DOHH2 (cell line): ENCODE data around the gene RPS6KA2.

Experiments used
- H3F3A ChIP-seq: fragments of 200-600 bp; sonication (generic), shearing (Covaris generic); 2 replicates; pipeline ENCODE4 v1.6.0; 2016; ENCODE audit warnings: antibody characterized with exemption, mild to moderate bottlenecking; ENCODE audit not compliant: control insufficient read depth, insufficient read depth
- H3K27ac ChIP-seq: fragments of 200-600 bp; sonication (generic); 2 replicates; pipeline ENCODE4 v1.5.1; 2014; ENCODE audit warnings: low read depth, mild to moderate bottlenecking, low read length, moderate library complexity
- H3K27me3 ChIP-seq: fragments of 200-600 bp; sonication (generic); 2 replicates; pipeline ENCODE4 v1.6.1; 2014; ENCODE audit warnings: mild to moderate bottlenecking, low read length, mixed read lengths; ENCODE audit not compliant: control insufficient read depth
- H3K36me3 ChIP-seq: fragments of 200-600 bp; sonication (generic); 2 replicates; pipeline ENCODE4 v1.6.1; 2014; ENCODE audit warnings: mild to moderate bottlenecking, low read length, moderate library complexity, mixed read lengths; ENCODE audit not compliant: control insufficient read depth
- H3K4me1 ChIP-seq: fragments of 200-600 bp; sonication (generic); 2 replicates; pipeline ENCODE4 v1.6.1; 2014; ENCODE audit warnings: mild to moderate bottlenecking, low read length, mixed read lengths; ENCODE audit not compliant: control insufficient read depth
- H3K4me2 ChIP-seq: fragments of 200-600 bp; sonication (generic); 2 replicates; pipeline ENCODE4 v1.6.0; 2014; ENCODE audit warnings: mild to moderate bottlenecking, low read length, moderate library complexity
- H3K4me3 ChIP-seq: fragments of 200-600 bp; sonication (generic); 2 replicates; pipeline ENCODE4 v1.5.1; 2014; ENCODE audit warnings: mild to moderate bottlenecking, low read length, mixed read lengths
- H3K79me2 ChIP-seq: fragments of 200-600 bp; sonication (generic); 2 replicates; pipeline ENCODE4 v1.6.1; 2014; ENCODE audit warnings: mild to moderate bottlenecking, low read length, mixed read lengths; ENCODE audit not compliant: control insufficient read depth
- H3K9me2 ChIP-seq: fragments of 200-600 bp; sonication (generic); replicated peaks from 2 replicates; pipeline ENCODE4 v1.6.1; 2014; ENCODE audit warnings: mild to moderate bottlenecking, low read length, mixed read lengths; ENCODE audit not compliant: control insufficient read depth
- H3K9me3 ChIP-seq: fragments of 200-600 bp; sonication (generic); 2 replicates; pipeline ENCODE4 v1.6.1; 2014; ENCODE audit warnings: antibody characterized with exemption, low read length, mixed read lengths; ENCODE audit not compliant: control insufficient read depth, insufficient read depth
- H4K20me1 ChIP-seq: fragments of 200-600 bp; sonication (generic); 2 replicates; pipeline ENCODE4 v1.6.0; 2014; ENCODE audit warnings: low read depth, mild to moderate bottlenecking, antibody characterized with exemption, low read length, moderate library complexity; ENCODE audit not compliant: control insufficient read depth, insufficient read depth
- CTCF ChIP-seq: fragments of 200-600 bp; sonication (generic); IDR thresholded peaks from one replicate; pipeline ENCODE4 v1.5.1; 2014; ENCODE audit warnings: antibody characterized with exemption, mild to moderate bottlenecking, low read depth, low read length; ENCODE audit not compliant: poor library complexity, severe bottlenecking
- EZH2phosphoT487 ChIP-seq: fragments of 200-600 bp; sonication (generic); IDR thresholded peaks from 2 replicates; pipeline ENCODE4 v1.6.1; 2017; ENCODE audit warnings: borderline replicate concordance, mild to moderate bottlenecking, antibody characterized with exemption, low read length, moderate library complexity, mixed read lengths

The RPS6KA2 gene

DNA sequence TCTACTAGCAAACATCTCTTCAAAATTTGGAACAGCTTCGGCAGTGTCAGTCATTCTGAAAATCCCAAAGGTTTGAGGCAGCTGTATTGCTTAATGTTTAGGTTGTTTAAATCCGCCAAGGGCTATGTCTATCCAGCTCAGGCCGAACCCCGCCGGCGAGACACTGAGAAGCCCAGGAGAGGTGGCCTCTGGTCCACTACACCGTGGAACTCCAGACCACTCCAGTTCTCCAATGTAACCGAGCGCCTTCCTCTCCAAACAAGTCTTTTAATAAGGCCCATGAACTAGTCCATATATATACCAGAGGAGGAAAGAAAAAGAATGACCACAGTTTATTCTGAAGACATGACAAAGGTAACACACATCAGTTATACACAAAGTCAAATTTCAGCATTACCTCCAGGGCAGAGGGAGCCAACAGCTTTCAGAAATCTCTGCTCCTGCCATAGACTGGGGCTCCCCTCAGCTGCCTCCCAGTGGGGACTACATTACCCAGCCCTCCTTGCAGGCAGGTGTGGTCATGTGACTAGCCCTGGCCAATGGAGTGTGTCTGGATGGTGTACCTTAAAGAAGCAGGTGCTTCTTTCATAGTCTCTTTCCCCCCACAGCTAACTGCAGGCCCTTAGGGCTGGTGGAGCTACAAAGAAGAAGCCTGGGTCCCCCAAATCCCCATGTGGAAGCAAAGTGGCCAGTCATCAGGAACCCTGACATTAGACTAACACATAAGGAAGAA lies 40.5 kb downstream of the RPS6KA2 start, which contains the start of gene RAMACL:
RAMACL (minus strand) TSS at position 255 of the 733 bp plus-strand sequence; CDS start at position 54, 201 bp downstream.
- H3K27ac ChIP-seq, result peak within 1 kb of the TSS; percentile 98
- H3K9me3 ChIP-seq, result no peaks in the 10 kb centered on the region
- no peaks in the 10 kb centered on the region for H4K20me1 ChIP-seq
- TF ChIP-seq EZH2phosphoT487 (no peak), CTCF (no peak)
- H3K4me2 ChIP-seq, result peak within 1 kb of the TSS; percentile 91
- no peaks in the 10 kb centered on the region for H3K79me2 ChIP-seq
- peak within 1 kb of the TSS; percentile 59 for H3K4me3 ChIP-seq
- H3K36me3 ChIP-seq, result no peaks in the 10 kb centered on the region
- H3K4me1 ChIP-seq, result peaks cover 40% of the 10 kb centered on the region
- H3F3A ChIP-seq, result peaks cover 26% of the 10 kb centered on the region
- H3K27me3 ChIP-seq, result no peaks in the 10 kb centered on the region
- no peaks in the 10 kb centered on the region for H3K9me2 ChIP-seq

DNA sequence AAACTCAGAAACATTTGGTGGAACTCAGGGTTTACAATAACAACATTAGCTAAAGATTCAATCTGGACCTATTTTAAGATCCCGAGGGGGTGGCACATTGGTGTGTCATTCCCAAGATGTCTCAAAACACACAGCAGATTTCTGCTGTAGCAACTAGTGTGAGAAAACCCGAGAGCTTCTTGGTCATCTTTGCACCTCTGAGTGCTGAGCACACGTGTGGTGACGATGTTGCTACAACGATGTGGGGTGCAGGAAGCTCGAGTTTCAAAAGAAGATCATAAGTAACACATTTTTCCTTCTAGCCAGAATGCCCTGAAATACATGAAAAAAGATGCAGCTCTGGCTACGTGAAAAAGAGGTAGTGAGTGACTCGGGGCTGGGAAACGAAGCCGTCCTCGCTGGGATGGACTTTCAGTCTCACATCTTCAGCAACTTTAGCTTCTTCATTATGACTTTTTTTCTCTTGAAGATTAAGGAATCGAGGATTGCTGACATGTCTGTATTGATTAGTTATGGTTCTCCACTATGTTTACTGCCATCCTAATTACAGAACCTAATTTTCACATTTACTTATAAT lies 42.1 kb downstream of the RPS6KA2 start:
- Histone ChIP-seq H3K9me2 (no peaks in the 10 kb centered on the region), H3K27ac (no peak overlapping the region), H3K9me3 (no peaks in the 10 kb centered on the region), H4K20me1 (no peaks in the 10 kb centered on the region), H3K79me2 (no peaks in the 10 kb centered on the region), H3K36me3 (no peaks in the 10 kb centered on the region), H3K4me2 (no peak overlapping the region), H3F3A (peaks cover 26% of the 10 kb centered on the region), H3K4me1 (peaks cover 35% of the 10 kb centered on the region), H3K4me3 (no peak overlapping the region), H3K27me3 (no peaks in the 10 kb centered on the region)
- TF ChIP-seq EZH2phosphoT487 (no peak), CTCF (no peak)

DNA sequence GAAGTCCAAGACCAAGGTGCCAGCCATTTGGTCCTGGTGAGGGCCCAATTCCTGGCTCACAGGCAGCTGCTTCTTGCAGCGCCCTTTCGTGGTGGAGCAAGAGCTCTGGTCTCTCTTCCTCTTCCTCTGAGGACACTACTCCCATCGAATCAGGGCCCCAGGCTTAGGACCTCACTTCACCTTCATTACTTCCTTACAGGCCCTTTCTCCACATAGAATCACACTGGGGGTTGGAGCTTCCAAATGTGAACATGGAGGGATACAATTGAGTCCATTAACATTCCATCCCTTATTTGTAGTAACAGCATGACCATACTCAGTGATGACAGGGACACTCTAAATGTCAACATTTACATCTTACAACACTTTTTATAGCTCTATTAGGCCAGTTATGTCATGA lies 42.9 kb downstream of the RPS6KA2 start:
- TF ChIP-seq EZH2phosphoT487, result no peak
- no peak for TF ChIP-seq CTCF
- no peaks in the 10 kb centered on the region for H3K79me2 ChIP-seq

More for the DNA sequence above, 42.9 kb downstream of the RPS6KA2 start:
- Histone ChIP-seq H3K27me3 (no peaks in the 10 kb centered on the region), H3K4me3 (no peak overlapping the region), H3K27ac (no peak overlapping the region), H3F3A (peaks cover 21% of the 10 kb centered on the region), H4K20me1 (no peaks in the 10 kb centered on the region), H3K9me2 (no peaks in the 10 kb centered on the region), H3K4me1 (peaks cover 28% of the 10 kb centered on the region), H3K4me2 (no peak overlapping the region), H3K9me3 (no peaks in the 10 kb centered on the region), H3K36me3 (no peaks in the 10 kb centered on the region)
